Activated CD4-positive, alpha-beta T cell treated with anti-CD3 and anti-CD28 coated beads for 36 hours (primary cell): ENCODE results near the gene SMARCAD1. TPM values are rescaled to one million over a fixed set of nuclear protein-coding genes. Genes with fewer than 3 reads are reported as not detected.
"Not testable (repeated sequence)": the region's sequence is repeated elsewhere in the genome, so short reads cannot be mapped to it uniquely, and the experiment has no call there.

Experiments used
- ATAC-seq: fragments of 200-7000 bp; cut with Tn5 transposase; one replicate; pipeline ENCODE4 v1.10.0; 2021; ENCODE audit warnings: mild to moderate bottlenecking, moderate library complexity
- CTCF ChIA-PET: fragments of 350-600 bp; sonication (Branson Sonifier 250); formaldehyde crosslinking; loops from one replicate; lab custom pipeline; 2021; ENCODE audit warnings: antibody characterized with exemption; lab: Charles Lee
- POLR2A ChIA-PET: fragments of 350-600 bp; sonication (Branson Sonifier 250); formaldehyde crosslinking; loops from one replicate; lab custom pipeline; 2021; ENCODE audit warnings: antibody characterized with exemption, inconsistent platforms; lab: Charles Lee
- DNase-seq: peaks from one replicate; pipeline ENCODE4 v3.0.0-alpha.2; 2020
- H3K27ac Mint-ChIP-seq: one replicate; pipeline ENCODE4 v1.8.0; 2021; ENCODE audit warnings: mixed read lengths
- H3K27me3 Mint-ChIP-seq: one replicate; pipeline ENCODE4 v1.8.0; 2021; ENCODE audit warnings: mixed read lengths
- H3K36me3 Mint-ChIP-seq: one replicate; pipeline ENCODE4 v1.8.0; 2021; ENCODE audit warnings: low read depth, mixed read lengths
- H3K4me1 Mint-ChIP-seq: one replicate; pipeline ENCODE4 v1.8.0; 2021; ENCODE audit warnings: mixed read lengths
- H3K4me3 Mint-ChIP-seq: one replicate; pipeline ENCODE4 v1.8.0; 2021; ENCODE audit warnings: mild to moderate bottlenecking, moderate library complexity, mixed read lengths
- H3K9me3 Mint-ChIP-seq: one replicate; pipeline ENCODE4 v1.8.0; 2021; ENCODE audit warnings: low read depth, mixed read lengths
- intact Hi-C, 2 experiments: fragments of 100-400 bp; cut with DNase I in 1 of 2; cut with micrococcal nuclease in 1 of 2; formaldehyde crosslinking; loops; one replicate each; pipeline versions ENCODE4 v1.14.2 to v1.15.1; 2022 to 2024; cut with DNase I, micrococcal nuclease
- total RNA-seq, 2 experiments: library from RNA; stranded (reverse); gene quantifications; one replicate each; pipeline ENCODE4 v1.2.3, GENCODE V29; 2021

The SMARCAD1 gene
- total RNA-seq, 2 experiments from 2014 or later = 32.3 to 33.1 TPM

GRCh38 chr4:94334476-94334875 lies 126.8 kb downstream of the SMARCAD1 start:
- no peak for DNase-seq
- intact Hi-C loops = no loop called here
- POLR2A ChIA-PET = no interaction called here
- ATAC-seq = no peak
- CTCF ChIA-PET = interaction anchor here (0.7 to 1.9 kb wide), 2 partner anchors 9 to 28 kb away, joined by 3 to 4 read pairs; no protein-coding TSS in a partner anchor
- Mint-ChIP-seq H3K4me3 (no peak overlapping the region), H3K27me3 (peaks cover 3% of the 10 kb centered on the region), H3K4me1 (peaks cover 8% of the 10 kb centered on the region), H3K36me3 (no peaks in the 10 kb centered on the region), H3K9me3 (no peaks in the 10 kb centered on the region), H3K27ac (no peak overlapping the region)

GRCh38 chr4:94334962-94335361 lies 127.3 kb downstream of the SMARCAD1 start:
- Mint-ChIP-seq H3K27ac (no peak overlapping the region), H3K4me1 (peaks cover 13% of the 10 kb centered on the region), H3K4me3 (no peak overlapping the region), H3K9me3 (no peaks in the 10 kb centered on the region), H3K27me3 (peaks cover 1% of the 10 kb centered on the region), H3K36me3 (no peaks in the 10 kb centered on the region)
- ChIA-PET POLR2A (no interaction called here), CTCF (no interaction called here)
- DNase-seq = no peak
- no peak for ATAC-seq
- intact Hi-C loops = no loop called here

GRCh38 chr4:94336303-94336702 lies 128.6 kb downstream of the SMARCAD1 start:
- no peak overlapping the region for H3K27ac Mint-ChIP-seq
- H3K9me3 Mint-ChIP-seq = no peaks in the 10 kb centered on the region
- DNase-seq (no peak), ATAC-seq (no peak)
- H3K36me3 Mint-ChIP-seq = no peaks in the 10 kb centered on the region
- ChIA-PET CTCF (interaction anchor here (0.9 kb wide), 1 partner anchor 12 kb away, joined by 4 read pairs; no protein-coding TSS in a partner anchor), POLR2A (no interaction called here)
- H3K27me3 Mint-ChIP-seq = no peaks in the 10 kb centered on the region
- H3K4me1 Mint-ChIP-seq = peaks cover 13% of the 10 kb centered on the region
- H3K4me3 Mint-ChIP-seq = no peak overlapping the region
- intact Hi-C loops = loop anchor here in 1 of 2 experiments (2.0 kb wide), 1 partner anchor 16 kb away; no protein-coding TSS in a partner anchor

GRCh38 chr4:94336791-94337190 lies 129.1 kb downstream of the SMARCAD1 start:
- POLR2A ChIA-PET, DNase-seq, ATAC-seq, H3K36me3 Mint-ChIP-seq, H3K27ac Mint-ChIP-seq, H3K9me3 Mint-ChIP-seq, H3K27me3 Mint-ChIP-seq, H3K4me3 Mint-ChIP-seq: not testable (repeated sequence)
- CTCF ChIA-PET = interaction anchor here (0.9 kb wide), 1 partner anchor 13 kb away, joined by 4 read pairs; no protein-coding TSS in a partner anchor
- peaks cover 13% of the 10 kb centered on the region for H3K4me1 Mint-ChIP-seq
- intact Hi-C loops = loop anchor here in 1 of 2 experiments (2.0 kb wide), 1 partner anchor 16 kb away; no protein-coding TSS in a partner anchor

GRCh38 chr4:94338681-94339351 lies 131.2 kb downstream of the SMARCAD1 start:
- ATAC-seq = peak; percentile 90
- H3K27me3 Mint-ChIP-seq = no peaks in the 10 kb centered on the region
- H3K4me1 Mint-ChIP-seq = peaks cover 13% of the 10 kb centered on the region
- ChIA-PET CTCF (interaction anchor here (0.5 to 1.4 kb wide), 3 partner anchors 42 to 131 kb away, joined by 3 to 4 read pairs (median 3); partner anchors contain the start of gene SMARCAD1), POLR2A (interaction anchor here (0.6 kb wide), 1 partner anchor 1211 kb away, joined by 3 read pairs; no protein-coding TSS in a partner anchor)
- H3K36me3 Mint-ChIP-seq = no peaks in the 10 kb centered on the region
- peak overlapping the region; percentile 13 for H3K4me3 Mint-ChIP-seq
- intact Hi-C loops = loop anchor here (1.0 kb wide), 1 partner anchor 10 kb away; no protein-coding TSS in a partner anchor
- peak overlapping the region; percentile 71 for H3K27ac Mint-ChIP-seq
- DNase-seq = no peak
- no peaks in the 10 kb centered on the region for H3K9me3 Mint-ChIP-seq

GRCh38 chr4:94339779-94340178 lies 132.1 kb downstream of the SMARCAD1 start:
- Mint-ChIP-seq H3K9me3 (no peaks in the 10 kb centered on the region), H3K27me3 (no peaks in the 10 kb centered on the region), H3K27ac (peak overlapping the region; percentile 51), H3K4me1 (peaks cover 13% of the 10 kb centered on the region), H3K4me3 (peak overlapping the region; percentile 13), H3K36me3 (no peaks in the 10 kb centered on the region)
- ChIA-PET POLR2A (no interaction called here), CTCF (interaction anchor here (0.7 to 1.4 kb wide), 2 partner anchors 22 to 132 kb away, joined by 3 to 4 read pairs; partner anchors contain the start of gene SMARCAD1)
- peak; percentile 26 for DNase-seq
- intact Hi-C loops = loop anchor here (1.0 kb wide), 1 partner anchor 10 kb away; no protein-coding TSS in a partner anchor
- ATAC-seq = peak; percentile 48

Other genes with a start within 250 kb of the SMARCAD1 start
- gene HPGDS, start 135.0 kb downstream of the SMARCAD1 start, total RNA-seq = not detected
- 10 to 100 TPM; 25.9 to 34.3 TPM for gene PDLIM5, start 244.1 kb downstream of the SMARCAD1 start, total RNA-seq